KMS-11 (cell line): ENCODE data around the gene FHOD3.

Experiments
- H2AFZ ChIP-seq: fragments of 200-600 bp; sonication (generic); 2 replicates; pipeline ENCODE4 v1.6.1; 2016; ENCODE audit warnings: antibody characterized with exemption, mixed run types, low read depth
- H3K27ac ChIP-seq: fragments of 200-600 bp; sonication (generic); 2 replicates; pipeline ENCODE4 v1.6.1; 2016; ENCODE audit warnings: mild to moderate bottlenecking, mixed run types
- H3K27me3 ChIP-seq: fragments of 200-600 bp; sonication (generic); 2 replicates; pipeline ENCODE4 v1.6.1; 2017; ENCODE audit warnings: mild to moderate bottlenecking, low read depth, mixed run types, moderate library complexity; ENCODE audit not compliant: insufficient read depth
- H3K36me3 ChIP-seq: fragments of 200-600 bp; sonication (generic); 2 replicates; pipeline ENCODE4 v1.6.1; 2017; ENCODE audit warnings: mild to moderate bottlenecking, mixed run types; ENCODE audit not compliant: insufficient read depth
- H3K4me1 ChIP-seq: fragments of 200-600 bp; sonication (generic); 2 replicates; pipeline ENCODE4 v1.6.1; 2016; ENCODE audit warnings: mild to moderate bottlenecking, low read depth, mixed run types; ENCODE audit not compliant: poor library complexity, severe bottlenecking
- H3K4me2 ChIP-seq: fragments of 200-600 bp; sonication (generic); 2 replicates; pipeline ENCODE4 v1.7.0; 2016; ENCODE audit warnings: mild to moderate bottlenecking, mixed run types
- H3K4me3 ChIP-seq: fragments of 200-600 bp; sonication (generic); IDR thresholded peaks from 2 replicates; pipeline ENCODE4 v1.6.1; 2017; ENCODE audit warnings: low read depth, low read length, mixed read lengths; ENCODE audit not compliant: insufficient read depth
- H3K79me2 ChIP-seq: fragments of 200-600 bp; sonication (generic); 2 replicates; pipeline ENCODE4 v1.6.1; 2016; ENCODE audit warnings: low read depth, mixed run types; ENCODE audit not compliant: insufficient read depth
- H3K9ac ChIP-seq: fragments of 200-600 bp; sonication (generic); 2 replicates; pipeline ENCODE4 v1.6.1; 2016; ENCODE audit warnings: mild to moderate bottlenecking, mixed run types
- H4K20me1 ChIP-seq: fragments of 200-600 bp; sonication (generic); 2 replicates; pipeline ENCODE4 v1.6.1; 2016; ENCODE audit warnings: mild to moderate bottlenecking, mixed run types; ENCODE audit not compliant: insufficient read depth
- TF ChIP-seq, protein P1 (sequence below): fragments of 200-600 bp; sonication (generic); conservative IDR thresholded peaks from 2 replicates; pipeline ENCODE4 v1.6.1; 2017; ENCODE audit warnings: low read depth, mild to moderate bottlenecking, antibody characterized with exemption, low read length, moderate library complexity, mixed read lengths

Gene FHOD3

DNA sequence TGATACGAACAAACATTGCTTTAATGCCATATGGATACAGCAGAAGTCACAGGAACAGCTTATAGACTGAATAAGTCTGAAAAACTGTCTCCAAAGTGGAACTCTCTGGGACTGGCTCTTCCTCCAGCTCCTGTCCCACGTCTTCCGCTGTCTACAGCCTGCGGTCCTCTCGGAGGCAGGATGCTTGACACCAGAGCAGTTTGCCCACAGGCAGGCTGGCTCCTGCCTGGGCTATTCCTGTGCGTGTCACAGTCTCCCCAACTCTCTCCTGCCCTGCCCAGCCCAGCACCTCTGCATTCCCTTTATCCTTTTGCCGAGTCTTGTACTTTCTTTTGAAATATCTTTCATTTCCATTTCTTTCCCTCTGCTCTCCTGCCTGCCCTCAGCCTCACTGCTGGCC lies 234.1 kb downstream of the FHOD3 start:
- H3K4me3 ChIP-seq, result no peak overlapping the region
- no peak overlapping the region for H2AFZ ChIP-seq
- TF ChIP-seq, protein P1, sequence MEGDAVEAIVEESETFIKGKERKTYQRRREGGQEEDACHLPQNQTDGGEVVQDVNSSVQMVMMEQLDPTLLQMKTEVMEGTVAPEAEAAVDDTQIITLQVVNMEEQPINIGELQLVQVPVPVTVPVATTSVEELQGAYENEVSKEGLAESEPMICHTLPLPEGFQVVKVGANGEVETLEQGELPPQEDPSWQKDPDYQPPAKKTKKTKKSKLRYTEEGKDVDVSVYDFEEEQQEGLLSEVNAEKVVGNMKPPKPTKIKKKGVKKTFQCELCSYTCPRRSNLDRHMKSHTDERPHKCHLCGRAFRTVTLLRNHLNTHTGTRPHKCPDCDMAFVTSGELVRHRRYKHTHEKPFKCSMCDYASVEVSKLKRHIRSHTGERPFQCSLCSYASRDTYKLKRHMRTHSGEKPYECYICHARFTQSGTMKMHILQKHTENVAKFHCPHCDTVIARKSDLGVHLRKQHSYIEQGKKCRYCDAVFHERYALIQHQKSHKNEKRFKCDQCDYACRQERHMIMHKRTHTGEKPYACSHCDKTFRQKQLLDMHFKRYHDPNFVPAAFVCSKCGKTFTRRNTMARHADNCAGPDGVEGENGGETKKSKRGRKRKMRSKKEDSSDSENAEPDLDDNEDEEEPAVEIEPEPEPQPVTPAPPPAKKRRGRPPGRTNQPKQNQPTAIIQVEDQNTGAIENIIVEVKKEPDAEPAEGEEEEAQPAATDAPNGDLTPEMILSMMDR, result no peak

DNA sequence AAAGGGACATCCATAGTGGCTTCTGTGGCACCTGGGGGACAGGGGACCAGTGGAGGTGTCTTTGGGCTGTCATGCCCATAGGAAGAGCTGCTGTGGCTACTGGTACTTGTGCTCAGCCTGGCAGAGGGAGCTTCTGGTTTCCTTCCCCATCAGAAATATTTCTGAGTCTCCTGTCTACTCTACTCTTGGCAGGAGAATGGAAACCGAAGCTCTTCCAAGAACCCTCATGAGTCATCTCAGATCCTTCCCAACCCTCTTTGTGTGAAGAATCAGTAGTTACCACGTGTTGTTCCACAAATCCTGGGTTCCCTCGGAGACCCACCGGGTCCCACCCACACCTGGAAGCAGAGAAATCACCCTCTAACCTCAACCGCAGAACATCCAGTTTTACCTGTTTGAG lies 234.9 kb downstream of the FHOD3 start:
- Histone ChIP-seq H3K36me3 (no peaks in the 10 kb centered on the region), H3K4me2 (no peak overlapping the region), H3K4me3 (no peak overlapping the region), H3K4me1 (peaks cover 4% of the 10 kb centered on the region), H3K9ac (no peak overlapping the region), H3K27me3 (no peaks in the 10 kb centered on the region), H3K27ac (no peak overlapping the region), H3K79me2 (no peaks in the 10 kb centered on the region), H4K20me1 (no peaks in the 10 kb centered on the region), H2AFZ (no peak overlapping the region)
- TF ChIP-seq, protein P1, result no peak

More for the DNA sequence above, 234.1 kb downstream of the FHOD3 start:
- Histone ChIP-seq H3K36me3 (no peaks in the 10 kb centered on the region), H3K27me3 (no peaks in the 10 kb centered on the region), H3K27ac (no peak overlapping the region), H3K9ac (no peak overlapping the region), H3K4me2 (no peak overlapping the region), H3K4me1 (peaks cover 4% of the 10 kb centered on the region), H3K79me2 (no peaks in the 10 kb centered on the region), H4K20me1 (no peaks in the 10 kb centered on the region)

DNA sequence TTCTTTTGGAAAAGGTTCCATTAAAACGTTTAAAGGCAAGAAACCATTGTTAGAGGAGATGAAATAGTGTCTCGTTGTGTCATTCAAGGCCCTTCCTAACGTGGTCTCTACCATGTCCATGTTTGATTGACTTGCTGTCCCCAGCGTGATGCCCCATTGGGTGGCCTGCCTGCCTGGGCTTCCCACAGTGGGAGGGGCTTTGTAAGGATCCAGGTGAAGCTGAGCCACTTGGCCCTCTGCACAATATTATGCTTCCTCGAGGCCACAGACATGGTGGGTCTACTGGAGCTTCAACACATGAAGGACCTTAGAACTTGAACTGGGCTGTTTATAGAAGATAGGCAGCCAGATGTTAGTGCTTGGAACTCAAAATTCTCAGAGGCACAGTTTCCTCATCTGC lies 235.3 kb downstream of the FHOD3 start:
- H3K79me2 ChIP-seq, result no peaks in the 10 kb centered on the region
- no peak overlapping the region for H3K9ac ChIP-seq
- H3K36me3 ChIP-seq, result no peaks in the 10 kb centered on the region
- no peak overlapping the region for H3K4me2 ChIP-seq
- H3K4me3 ChIP-seq, result no peak overlapping the region
- TF ChIP-seq, protein P1, result no peak
- no peaks in the 10 kb centered on the region for H3K27me3 ChIP-seq
- peaks cover 4% of the 10 kb centered on the region for H3K4me1 ChIP-seq
- H4K20me1 ChIP-seq, result no peaks in the 10 kb centered on the region
- H3K27ac ChIP-seq, result no peak overlapping the region
- no peak overlapping the region for H2AFZ ChIP-seq

DNA sequence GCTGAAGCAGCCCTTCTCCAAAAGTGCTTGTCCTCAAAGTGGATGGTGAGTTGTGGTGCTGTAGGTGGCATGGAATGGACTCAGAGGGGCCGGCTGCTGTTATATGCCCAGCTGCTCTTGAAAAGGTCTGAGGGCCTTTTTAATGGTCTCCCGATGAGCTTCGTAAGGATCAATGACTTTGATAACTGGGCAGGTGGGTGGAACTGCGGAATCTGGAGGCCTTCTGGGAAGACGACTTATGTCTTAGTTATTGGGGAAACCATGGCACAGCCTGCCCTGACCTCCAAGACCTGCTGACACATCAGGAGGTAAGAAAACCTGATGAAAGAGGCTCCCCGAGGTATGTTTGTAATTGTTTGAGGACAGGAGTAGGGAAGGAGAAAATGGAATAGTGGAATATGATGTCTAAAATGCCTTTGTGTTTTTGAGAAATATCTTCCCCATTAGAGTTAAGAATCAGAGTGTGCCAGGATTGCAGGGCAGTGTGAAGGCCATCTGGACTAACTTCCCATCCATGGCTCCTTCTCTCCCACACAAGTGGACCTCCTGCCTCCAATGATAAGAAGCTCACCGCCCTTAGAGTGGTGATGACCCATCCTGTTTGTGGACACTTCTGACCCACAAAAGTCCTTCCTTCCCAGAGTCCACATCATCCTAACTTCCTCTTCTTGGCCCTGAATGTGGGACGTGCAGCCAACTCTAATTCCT lies 236.1 kb downstream of the FHOD3 start:
- Histone ChIP-seq H2AFZ (no peak overlapping the region), H4K20me1 (no peaks in the 10 kb centered on the region), H3K27ac (no peak overlapping the region), H3K79me2 (no peaks in the 10 kb centered on the region), H3K36me3 (no peaks in the 10 kb centered on the region), H3K4me1 (peaks cover 4% of the 10 kb centered on the region), H3K4me2 (no peak overlapping the region), H3K27me3 (no peaks in the 10 kb centered on the region), H3K4me3 (no peak overlapping the region), H3K9ac (no peak overlapping the region)
- TF ChIP-seq, protein P1, result no peak
